Fibroblast of skin of left quadriceps (primary cell): ENCODE results near the gene LGI1.

Experiments
- DNase-seq, 2 experiments: peaks; one replicate each; pipeline ENCODE4 v3.0.0-alpha.2; 2013; ENCODE audit warnings: low read depth in 2 of 2

Gene LGI1

DNA sequence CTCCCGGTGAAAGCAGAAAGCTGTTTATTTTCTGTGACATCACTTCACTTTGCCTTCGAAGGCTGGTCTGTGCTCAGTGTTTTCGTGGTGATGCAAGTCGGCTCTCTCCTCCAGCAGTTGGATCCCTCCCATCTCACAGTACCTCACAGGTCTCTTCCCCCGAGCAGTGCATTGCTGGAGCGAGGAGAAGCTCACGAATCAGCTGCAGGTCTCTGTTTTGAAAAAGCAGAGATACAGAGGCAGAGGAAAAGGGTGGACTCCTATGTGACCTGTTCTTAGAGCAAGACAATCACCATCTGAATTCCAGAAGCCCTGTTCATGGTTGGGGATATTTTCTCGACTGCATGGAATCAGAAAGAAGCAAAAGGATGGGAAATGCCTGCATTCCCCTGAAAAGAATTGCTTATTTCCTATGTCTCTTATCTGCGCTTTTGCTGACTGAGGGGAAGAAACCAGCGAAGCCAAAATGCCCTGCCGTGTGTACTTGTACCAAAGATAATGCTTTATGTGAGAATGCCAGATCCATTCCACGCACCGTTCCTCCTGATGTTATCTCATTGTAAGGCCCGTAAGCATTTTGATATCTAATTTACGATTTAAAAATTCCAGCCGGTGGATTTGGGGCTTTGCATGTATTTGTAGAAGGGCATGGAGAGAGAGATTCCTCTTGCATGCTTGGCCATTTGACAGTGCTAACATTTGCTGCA is at the start of gene LGI1:
LGI1 (plus strand) TSS at position 136 of the 707 bp plus-strand sequence; CDS start at position 345, 209 bp downstream.
- no peak for DNase-seq

DNA sequence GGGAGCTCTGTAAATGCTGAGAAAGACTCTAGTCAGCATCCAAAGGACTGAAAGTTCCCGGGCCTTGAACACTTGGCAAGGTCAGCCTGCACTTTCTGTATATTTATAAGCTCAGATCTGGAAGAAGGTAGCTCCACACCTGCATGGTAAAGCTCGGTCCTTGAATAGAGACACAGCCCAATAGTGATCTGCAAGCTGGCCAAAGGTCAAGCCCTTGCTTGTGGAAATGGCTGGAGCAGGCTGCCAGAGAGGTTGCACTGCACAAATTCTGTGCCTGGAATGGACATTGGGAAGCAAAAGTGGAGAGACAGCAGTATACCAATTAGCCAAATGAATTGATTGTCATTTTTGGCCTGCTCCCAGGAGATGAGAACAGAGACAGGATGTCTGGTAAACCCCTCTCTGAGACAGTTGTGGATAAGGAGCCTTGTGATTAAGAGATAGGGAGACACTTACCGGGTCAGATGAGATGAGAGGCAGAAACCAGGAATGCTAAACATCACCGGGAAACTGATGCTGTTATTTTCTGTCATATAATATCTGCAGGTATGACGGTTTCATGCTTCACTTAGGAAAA is 47.3 kb upstream of the LGI1 start:
- DNase-seq: no peak

DNA sequence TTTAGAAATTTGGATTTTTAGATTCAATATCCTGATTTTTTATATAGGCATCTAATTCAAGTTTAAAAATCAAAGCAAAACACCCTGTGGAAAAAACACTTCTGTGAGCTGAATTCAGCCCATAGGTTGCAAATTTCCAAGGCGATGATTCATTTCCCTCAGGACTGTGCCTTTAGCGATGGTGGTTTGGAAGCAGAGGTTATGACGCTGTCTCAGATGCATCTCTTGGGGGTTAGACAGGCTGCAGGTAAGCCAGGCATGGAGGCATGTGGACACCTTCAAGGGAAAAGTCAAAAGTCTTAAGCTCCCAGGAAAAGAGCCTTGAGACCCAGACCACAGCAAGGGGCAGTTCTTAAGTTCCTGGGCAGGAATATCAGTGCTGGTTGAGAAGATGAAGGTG is 45.8 kb upstream of the LGI1 start:
- no peak for DNase-seq

DNA sequence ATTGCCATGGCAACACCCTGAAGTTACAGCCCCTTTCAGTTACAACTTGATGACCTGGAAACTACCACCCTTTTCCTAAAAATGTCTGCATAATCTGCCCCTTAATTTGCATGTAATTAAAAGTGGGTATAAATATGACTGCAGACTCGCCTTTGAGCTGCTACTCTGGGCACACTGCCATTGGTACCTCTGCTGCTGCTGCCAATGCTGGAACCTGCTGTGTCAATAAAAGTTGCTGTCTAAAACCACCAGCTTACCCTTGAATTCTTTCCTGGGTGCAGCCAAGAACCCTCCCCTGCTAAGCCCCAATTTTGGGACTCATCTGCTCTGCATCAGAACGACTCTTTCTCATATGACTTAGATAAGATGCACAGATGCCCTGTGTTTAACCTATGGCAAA is 45.1 kb upstream of the LGI1 start:
- DNase-seq: no peak

DNA sequence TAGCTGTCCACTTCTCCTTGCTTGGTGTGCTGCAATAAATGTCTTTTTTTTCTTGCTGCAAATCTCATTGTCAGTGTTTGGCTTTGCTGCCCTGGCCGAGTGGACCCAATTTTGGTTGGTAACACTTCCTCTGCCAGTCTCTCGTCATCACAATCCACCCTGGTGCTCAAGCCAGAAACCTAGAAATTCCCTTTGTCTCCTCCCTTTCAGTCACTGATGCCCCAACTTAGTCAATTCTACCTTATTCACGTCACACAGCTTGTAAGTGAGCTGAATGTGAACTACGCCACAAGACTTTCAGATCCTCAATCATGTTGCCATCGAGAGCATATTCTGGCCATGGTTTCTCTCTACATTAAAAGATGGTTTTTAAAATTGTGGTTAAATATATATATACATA is 42.4 kb upstream of the LGI1 start:
- DNase-seq: no peak

DNA sequence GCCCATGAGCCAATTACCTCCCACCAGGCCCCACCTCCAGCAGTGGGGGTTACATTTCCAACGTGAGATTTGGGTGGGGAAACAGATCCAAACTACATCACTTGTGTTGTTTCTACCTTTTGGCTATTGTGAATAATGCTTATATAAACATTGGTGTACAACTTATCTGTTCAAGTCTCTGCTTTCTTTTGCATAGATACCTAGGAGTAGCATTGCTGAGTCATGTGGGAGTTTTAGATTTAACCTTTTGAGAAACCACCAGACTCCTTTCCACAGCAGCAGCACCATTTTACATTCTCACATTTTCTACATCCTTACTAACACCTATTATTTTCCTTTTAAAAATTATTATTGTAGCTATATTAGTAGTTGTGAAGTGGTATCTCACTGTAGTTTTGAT is 41.0 kb upstream of the LGI1 start:
- no peak for DNase-seq

DNA sequence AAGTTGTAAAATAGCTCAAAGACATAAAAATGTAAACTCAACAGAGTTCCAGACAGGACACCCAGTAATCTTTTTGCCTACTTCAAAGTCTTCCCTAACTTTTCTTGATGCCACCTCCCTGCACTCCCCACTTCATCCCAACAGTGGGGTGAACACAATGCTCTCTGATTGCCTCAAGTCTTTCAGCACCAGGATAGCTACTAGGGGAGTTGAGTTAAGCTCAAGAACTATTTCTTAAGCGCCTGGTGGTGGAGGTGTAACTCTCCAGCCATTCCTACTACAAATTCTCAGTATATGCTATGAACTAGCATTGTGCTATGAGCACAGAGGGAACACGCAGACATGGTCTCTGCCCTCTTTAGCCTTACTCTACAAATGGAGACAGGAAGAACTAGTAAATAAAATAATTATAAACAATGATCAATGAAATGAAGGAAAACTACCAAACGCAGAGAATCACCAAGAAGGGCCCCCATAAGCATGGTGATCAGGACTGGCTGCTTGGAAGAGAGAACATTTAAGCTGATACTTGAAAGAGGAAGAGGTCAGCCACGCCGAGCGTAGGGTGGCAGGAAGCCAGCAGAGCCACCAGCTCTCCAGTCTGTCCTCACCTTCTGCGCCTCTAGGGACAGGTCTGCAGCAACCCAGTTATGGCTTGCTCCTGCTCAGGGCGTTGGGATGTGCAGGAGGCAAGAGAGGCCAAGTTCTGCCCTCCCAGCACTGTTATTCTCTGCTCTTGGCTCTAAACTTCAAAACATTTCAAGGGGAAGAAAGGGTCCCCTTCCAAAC is 38.6 kb upstream of the LGI1 start:
- DNase-seq: no peak

DNA sequence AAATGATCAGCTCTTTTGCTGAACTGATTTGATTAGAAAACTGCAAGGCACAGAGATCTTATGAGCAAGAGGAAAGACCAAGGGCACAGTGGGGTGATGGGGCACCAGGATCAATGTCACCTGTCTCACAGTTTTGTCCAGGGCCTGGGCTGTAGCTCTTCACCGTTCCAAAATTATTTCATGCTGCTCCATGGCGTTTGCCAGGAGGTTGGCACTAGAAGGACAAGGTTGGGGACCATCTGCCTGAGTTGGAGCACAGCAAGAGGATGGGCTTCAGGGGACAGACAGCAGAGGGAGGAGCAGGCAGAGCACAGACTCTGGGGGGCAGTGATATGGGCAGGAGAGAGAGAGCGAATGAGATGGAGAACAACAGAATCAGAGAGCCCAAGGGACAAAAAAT is 37.8 kb upstream of the LGI1 start:
- DNase-seq: no peak

DNA sequence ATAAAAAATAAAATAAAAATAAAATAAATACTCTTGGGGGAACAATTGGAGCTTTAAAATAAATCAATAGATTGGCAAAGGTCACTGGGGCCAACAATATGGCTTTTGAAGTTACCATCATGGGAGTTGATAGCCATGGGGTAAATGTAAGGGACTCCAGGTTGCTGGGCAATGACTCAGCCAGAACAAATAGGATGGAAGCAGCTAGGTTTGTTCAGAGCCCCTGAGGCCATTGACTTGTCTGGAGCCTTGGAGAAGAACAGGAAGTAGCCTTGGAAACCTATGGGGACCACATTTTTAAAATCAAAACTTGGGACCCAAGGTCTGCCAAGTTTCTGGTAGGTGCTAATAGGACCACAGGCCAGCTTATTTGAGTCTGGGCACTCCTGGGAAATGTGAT is 35.2 kb upstream of the LGI1 start:
- no peak for DNase-seq

DNA sequence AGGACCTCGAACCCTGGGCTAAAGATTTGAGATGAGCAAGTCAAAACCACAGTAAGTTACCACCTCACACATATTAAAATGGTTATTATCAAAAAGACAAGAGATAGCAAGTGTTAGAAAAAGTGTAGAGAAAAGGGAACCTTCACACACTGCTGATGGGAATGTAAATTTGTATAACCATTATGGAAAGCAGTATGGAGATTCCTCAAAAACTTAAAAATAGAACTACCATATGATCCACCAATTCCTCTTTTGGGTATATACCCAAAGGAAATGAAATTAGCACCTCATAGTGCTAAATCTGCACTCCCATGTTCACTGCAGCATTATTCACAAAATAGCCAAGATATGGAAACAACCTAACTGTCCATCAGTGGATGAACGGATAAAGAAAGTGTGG is 34.6 kb upstream of the LGI1 start:
- no peak for DNase-seq

DNA sequence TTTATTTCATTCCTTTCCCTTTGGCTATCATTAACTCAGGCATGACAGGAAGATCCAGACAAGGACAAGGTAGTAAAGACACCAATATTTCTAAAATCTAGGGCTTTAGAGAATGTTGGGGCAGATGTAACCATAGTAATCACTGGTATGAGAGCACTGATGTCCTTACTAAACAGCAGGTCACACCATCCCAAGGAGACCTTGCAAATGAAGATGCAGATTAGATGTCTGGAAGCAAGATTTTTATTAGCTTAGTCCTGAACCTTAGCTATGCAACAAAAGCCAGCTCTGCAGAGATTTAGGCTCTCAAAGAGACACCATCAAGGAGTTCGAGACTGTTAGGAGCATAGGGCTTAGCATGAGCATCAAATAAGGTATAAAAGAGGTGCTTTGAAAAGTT is 31.7 kb upstream of the LGI1 start:
- no peak for DNase-seq

DNA sequence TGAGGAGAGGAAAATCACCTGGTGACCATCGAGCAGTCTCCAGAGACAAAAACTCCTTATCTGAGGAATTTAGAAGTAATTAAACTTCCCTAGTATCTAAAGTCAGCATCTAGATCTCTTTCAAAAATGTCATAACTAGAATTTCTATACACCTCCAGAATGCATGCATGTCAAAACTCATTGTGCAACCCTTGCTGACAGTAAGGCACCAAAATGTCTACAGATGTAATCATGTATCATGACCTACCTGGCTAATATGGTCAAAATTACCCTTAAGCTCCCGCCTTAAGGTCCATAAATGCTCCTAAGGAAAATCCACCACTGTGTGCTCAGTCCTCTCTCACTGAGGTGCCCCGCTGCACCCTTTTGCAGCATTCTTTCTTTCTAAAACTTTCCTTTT is 16.4 kb upstream of the LGI1 start:
- DNase-seq: no peak

DNA sequence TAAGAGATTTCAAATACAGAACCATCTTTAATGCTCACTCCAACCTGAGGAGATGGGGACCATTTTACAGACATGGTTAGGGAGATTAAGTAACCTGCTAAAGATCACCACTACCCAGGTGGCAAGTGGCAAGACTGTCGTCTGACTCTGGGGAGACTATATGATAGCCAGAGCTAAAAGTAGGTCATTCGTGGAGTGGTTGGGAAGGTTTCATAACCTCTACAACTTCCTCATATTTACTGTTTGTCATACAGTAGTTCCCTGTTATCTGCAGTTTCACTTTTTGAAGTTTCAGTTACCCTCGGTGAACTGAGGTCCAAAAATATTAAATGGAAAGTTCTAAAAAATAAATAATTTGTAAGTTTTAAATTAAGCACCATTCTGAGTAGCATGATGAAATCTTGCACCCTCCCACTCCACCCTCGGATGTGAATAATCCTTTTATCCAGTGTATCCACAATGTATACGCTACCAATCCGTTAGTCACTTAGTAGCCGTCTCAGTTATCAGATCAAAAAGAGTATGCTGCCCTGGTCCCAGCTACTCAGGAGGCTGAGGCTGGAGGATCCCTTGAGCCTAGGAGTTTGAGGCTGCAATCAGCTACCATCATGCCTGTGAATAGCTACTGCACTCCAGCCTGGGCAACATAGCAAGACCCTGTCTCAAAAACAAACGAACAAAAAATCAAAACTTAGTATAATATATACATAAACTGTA is 14.9 kb upstream of the LGI1 start:
- DNase-seq: no peak

DNA sequence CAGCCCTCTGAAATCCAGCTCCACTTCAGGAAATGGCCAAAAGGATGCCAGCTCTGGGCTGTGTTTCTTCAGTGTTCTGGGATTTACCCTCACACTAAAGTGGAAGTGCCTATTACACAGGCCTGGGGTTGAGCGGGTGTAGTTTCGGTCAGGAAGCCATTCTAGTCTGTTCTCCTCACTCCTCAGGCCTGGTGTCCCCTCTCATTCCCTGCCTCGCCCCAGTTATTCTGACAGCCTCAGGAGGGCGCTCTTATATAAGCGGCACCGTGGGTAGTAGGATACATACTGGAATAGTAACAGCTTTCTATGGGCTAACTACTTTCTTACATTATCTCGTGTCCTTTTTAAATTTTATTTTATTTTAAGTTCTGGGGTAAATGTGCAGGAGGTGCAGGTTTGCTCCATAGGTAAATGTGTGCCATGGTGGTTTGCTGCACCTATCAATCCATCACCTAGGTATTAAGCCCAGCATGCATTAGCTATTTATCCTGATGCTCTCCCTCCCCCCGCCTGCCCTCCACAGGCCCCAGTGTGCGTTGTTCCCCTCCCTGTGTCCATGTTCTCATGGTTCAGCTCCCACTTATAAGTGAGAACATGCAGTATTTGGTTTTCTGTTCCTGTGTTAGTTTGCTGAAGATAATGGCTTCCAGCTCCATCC is 12.2 kb upstream of the LGI1 start:
- no peak for DNase-seq

DNA sequence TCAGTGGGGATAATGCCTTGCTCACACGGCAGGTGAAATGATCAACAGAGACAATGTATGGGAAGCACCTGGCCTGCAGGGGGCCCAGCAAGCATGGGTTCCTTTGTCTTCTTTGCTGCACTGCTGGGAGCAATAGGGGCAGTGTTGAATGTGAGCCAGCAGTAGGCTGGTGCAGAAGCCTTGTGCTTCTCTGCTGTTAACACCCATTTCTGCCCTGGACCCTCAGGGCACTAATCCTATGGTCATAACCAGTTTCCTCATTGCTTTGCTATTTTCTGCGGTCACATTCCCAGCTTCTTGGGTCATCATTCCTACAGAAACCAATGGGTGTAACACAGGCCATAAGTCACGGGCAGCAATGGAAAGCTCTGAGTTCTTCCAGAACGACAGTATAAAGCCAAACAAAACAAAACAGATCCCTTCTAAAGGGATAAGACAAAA is 10.9 kb upstream of the LGI1 start:
- peak; percentile 72 to 73 for DNase-seq

DNA sequence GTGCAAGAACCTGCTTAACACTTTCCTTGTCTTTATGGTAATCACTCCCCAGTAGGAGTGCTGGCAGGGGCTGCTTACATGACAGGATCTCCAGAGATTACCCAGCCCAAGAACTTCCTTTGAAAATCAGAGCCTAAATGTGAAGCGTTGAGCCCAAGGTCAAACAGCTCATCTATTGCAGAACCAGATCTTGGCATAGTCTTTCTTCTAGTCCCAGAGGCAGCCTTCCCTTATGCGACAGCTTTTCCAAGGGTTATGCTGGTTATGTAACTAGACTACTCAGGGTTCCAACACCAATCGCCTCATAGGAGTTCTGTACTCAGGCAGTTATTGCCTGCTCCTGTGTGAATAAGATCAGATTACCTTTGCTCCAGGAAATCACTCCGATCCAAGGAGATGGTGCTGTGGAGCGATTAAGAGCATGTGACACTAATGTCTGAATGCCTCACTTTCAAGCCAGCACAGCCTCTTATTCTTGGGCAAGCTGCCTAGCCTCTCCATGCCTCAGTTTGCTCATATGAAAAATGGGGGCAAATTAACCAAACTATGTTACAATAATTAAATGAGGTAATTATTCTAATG is 8.4 kb upstream of the LGI1 start:
- DNase-seq: no peak

DNA sequence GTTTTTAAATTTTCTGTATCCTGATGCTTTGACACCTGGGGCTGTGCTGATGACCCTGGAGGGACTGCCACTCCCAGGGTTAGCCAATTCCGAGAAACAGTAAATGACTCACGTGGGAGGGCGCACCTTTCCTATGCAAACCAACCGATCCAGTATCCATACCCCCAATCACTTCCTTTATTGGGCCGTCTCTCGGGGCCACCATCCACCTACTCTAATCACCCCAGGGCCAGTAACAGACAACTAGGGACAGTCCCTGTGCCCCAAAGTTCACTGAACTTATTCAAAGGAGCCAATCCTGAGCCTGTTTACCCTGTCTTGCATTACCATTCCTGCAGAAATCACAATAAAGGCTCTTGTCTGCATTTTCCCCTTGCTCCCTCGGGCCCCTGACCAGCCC is 6.6 kb upstream of the LGI1 start:
- DNase-seq: no peak

DNA sequence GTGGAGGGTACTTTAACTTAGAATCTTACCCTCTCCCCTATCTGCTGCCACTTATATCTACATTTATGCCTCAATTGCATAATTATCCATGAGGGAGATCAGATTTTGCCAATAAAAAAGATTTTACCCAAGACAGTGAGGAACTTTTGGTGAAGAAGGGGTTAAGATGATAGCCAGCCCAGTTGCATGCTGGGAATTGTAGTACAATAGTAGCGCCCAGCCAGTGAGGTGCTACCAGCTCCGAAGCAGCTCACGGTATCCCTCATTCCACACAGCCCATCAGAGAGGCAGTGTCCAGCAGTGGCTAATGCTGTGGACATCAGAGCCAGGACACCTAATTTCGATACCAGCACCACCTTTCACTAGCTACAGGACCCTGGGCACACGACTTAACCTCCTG is 5.9 kb upstream of the LGI1 start:
- no peak for DNase-seq

DNA sequence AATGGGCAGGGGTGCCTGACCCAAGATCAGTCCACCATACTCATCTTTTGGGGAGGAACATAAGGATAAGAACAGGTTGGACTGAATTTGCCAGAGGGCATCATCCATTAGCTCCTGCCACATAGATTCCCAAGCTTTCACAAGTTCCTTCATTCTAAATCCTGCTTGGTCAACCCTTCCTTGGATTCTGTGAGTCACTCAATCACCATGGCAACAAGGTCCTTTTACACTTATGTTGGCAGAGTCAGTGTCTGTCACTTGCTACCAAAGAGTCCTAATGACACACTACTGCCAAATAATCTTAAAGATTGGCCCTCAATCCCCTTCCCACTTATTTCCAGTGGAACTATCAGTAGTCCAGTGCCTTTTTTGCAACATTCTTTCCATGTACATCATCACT is 5.0 kb upstream of the LGI1 start:
- DNase-seq: no peak

DNA sequence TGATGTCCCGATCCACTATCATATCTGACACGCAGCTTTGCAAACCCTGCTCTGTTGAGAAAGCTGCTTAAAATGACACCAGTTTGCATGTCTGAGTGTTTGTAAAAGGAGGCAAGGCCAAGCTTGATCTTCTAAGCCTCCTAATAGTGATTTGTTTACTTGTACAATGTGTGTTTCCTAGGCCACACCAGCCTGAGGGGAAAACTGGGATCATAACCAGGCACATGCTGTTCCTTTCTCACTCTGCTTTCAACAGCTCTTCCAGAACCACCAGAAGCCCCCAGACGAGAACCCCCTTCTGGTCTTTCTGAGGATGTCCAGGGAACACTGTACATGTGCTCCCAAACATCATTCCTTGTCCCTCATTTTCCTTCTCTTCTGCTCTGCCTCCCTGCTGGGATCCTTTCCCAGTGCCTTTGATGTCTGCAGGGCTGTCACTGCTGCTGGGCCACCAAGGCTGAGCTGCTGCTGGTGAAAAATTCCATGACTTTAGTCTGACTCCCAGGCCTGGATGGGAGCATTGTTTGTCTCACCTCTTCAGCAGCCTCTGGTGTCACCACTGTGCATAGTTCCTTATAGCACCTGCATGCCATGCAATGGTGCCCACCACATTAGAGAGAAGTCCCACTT is 4.0 kb upstream of the LGI1 start:
- DNase-seq: no peak

DNA sequence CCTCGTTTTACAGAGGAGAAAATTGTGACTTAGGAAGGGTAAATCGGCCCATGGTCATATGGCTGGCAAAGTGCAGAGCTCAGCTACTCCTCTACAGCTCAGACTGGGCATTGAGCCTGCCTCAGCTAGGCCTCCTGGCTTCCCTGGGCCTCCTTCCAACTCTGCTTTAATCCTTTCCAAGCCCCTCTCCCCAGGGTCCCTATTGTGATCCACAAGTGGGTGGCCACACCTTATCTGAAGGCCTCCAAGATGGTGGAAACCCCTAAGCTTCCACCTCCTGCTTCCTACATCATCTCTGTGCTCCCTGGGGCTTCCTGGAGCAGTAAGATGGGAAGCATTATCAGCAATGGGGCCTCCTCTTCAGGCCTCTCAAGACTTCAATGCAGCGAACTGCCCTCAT is 3.0 kb upstream of the LGI1 start:
- DNase-seq: no peak
